ENCODE measurements around the gene MAS1L.
"Not testable (repeated sequence)": the region's sequence is repeated elsewhere in the genome, so short reads cannot be mapped to it uniquely, and the experiment has no call there.

MAS1L gene

GRCh38 chr6:29465279-29465678, 22.5 kb downstream of the MAS1L start:
- in situ Hi-C loops (cut with MboI; ENCODE audit: low sequenced_read_pairs, unreplicated experiment) = no loop called here
- no peak for TF ChIP-seq CTCF (IDR thresholded peaks at IDR 0.05; ENCODE audit: borderline replicate concordance, control extremely low read depth, extremely low read depth, insufficient read depth, missing control alignments)
- DNase-seq (ENCODE audit: low spot score) = no peak

- no peak for DNase-seq (ENCODE audit: low spot score)
- in situ Hi-C loops (cut with MboI; ENCODE audit: low sequenced_read_pairs, unreplicated experiment) = no loop called here
- no peak for TF ChIP-seq CTCF (IDR thresholded peaks at IDR 0.05; ENCODE audit: borderline replicate concordance, control extremely low read depth, extremely low read depth, insufficient read depth, missing control alignments)
Observed at GRCh38 chr6:29462022-29462421, 25.7 kb downstream of the MAS1L start.

- in situ Hi-C loops (cut with MboI; ENCODE audit: low sequenced_read_pairs, unreplicated experiment) = no loop called here
- DNase-seq (ENCODE audit: low spot score) = no peak
- no peak for TF ChIP-seq CTCF (IDR thresholded peaks at IDR 0.05; ENCODE audit: borderline replicate concordance, control extremely low read depth, extremely low read depth, insufficient read depth, missing control alignments)
Observed at GRCh38 chr6:29461021-29461814, 26.5 kb downstream of the MAS1L start.

- no peak for DNase-seq (ENCODE audit: low spot score)
- in situ Hi-C loops (cut with MboI; ENCODE audit: low sequenced_read_pairs, unreplicated experiment) = no loop called here
- TF ChIP-seq CTCF (IDR thresholded peaks at IDR 0.05; ENCODE audit: borderline replicate concordance, control extremely low read depth, extremely low read depth, insufficient read depth, missing control alignments) = no peak
Observed at GRCh38 chr6:29456971-29457370, 30.8 kb downstream of the MAS1L start, which contains the start of the genes OR11A1 and OR2H1. Gene OR11A1, minus strand, starts transcription at chr6:29457071. Its CDS starts 29,430 bp downstream, at chr6:29427641. Gene OR2H1, plus strand, starts transcription at chr6:29457155. Its CDS starts 4,615 bp downstream, at chr6:29461770.

GRCh38 chr6:29451471-29452193, 36.1 kb downstream of the MAS1L start:
- in situ Hi-C loops (cut with MboI; ENCODE audit: low sequenced_read_pairs, unreplicated experiment) = no loop called here
- no peak for DNase-seq (ENCODE audit: low spot score)
- no peak for TF ChIP-seq CTCF (IDR thresholded peaks at IDR 0.05; ENCODE audit: borderline replicate concordance, control extremely low read depth, extremely low read depth, insufficient read depth, missing control alignments)

GRCh38 chr6:29447670-29448069, 40.1 kb downstream of the MAS1L start:
- in situ Hi-C loops (cut with MboI; ENCODE audit: low sequenced_read_pairs, unreplicated experiment) = no loop called here
- no peak for TF ChIP-seq CTCF (IDR thresholded peaks at IDR 0.05; ENCODE audit: borderline replicate concordance, control extremely low read depth, extremely low read depth, insufficient read depth, missing control alignments)
- no peak for DNase-seq (ENCODE audit: low spot score)

- DNase-seq (ENCODE audit: low spot score); in situ Hi-C loops (cut with MboI; ENCODE audit: low sequenced_read_pairs, unreplicated experiment): not testable (repeated sequence)
Observed at GRCh38 chr6:29444031-29444430, 43.7 kb downstream of the MAS1L start.

Data from GM13976 (cell line).